NCI-H2107 (cell line): ENCODE data around the gene EXOC4.
"Not testable (repeated sequence)": the region's sequence is repeated elsewhere in the genome, so short reads cannot be mapped to it uniquely, and the experiment has no call there.

ENCODE experiments used
- DNase-seq: peaks from one replicate; lab custom pipeline; 2025; lab: John Stamatoyannopoulos, UW

Gene EXOC4

DNA sequence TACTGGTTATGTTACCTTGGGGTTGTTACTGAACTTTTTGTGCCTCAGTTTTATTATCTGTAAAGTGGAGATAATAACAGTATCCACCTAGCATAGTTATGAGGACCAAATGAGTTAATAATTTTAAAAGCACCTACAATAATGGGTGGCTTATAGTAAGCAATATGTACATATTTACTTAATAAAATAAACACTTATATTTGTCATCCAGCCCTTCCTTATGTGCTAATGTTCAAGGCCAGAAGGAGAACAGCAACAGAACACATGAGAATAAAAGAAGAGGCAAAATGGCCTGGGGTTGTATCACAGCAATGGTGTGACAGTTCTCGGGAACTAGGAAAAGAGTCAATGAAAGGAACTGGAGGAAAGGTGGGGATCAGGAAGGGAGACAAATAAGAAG, 618.9 kb downstream of the EXOC4 start:
- no peak for DNase-seq

DNA sequence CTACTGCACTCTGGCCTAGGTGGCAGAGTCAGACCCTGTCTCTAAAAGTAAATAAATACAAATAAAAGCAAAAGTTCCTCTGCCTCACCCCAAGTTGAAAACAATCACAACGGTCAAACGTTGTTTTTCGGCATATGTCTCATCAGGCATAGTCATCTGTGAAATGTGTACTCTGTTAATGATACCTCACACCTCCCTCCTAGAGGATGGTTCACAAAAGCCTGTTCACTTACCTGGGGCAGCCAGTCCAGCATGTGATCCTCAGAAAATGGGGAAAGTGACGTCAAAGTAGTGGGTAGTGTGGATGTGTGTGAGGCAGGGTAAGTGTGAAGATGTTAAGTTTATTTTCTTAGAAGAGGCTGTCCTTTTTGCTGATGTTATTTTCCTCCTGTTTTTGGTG, 620.3 kb downstream of the EXOC4 start:
- DNase-seq = no peak

GRCh38 chr7:133873631-133874030, 620.8 kb downstream of the EXOC4 start:
- DNase-seq = no peak

DNA sequence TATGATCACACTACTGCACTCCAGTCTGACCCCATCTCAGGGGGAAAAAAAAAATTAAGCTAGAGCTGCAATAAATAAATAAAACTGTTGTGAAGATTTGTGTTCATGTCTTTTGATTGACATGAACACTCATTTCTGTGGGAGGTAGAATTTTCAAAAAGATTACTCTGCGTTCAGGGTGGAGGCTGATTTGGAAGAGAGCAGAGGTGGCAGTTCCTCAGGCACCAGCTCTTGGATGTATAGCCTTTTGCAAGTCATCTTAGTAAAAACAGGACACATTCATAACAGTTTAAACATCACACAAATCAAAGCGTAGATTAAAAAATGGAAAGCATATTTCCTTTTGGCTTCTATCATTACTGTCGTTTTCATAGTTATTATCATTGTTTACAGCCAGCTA, 630.7 kb downstream of the EXOC4 start:
- DNase-seq = no peak

DNA sequence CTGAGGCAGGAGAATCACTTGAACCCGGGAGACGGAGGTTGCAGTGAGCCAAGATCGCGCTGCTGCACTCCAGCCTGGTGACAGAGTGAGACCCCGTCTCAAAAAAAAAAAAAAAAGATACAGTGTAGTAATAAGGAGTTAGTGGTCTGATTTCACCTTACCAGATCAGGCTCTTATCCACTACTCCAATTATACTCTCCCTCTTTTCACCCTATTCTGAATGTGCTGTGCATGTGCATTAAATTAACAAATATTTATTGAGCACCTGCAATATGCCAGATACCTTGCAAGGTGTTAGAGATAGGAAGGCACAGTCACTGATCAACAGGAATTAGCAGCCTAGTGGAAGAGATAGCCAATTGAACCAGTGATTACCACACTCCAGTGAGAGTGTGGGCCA, 632.3 kb downstream of the EXOC4 start:
- DNase-seq = no peak

GRCh38 chr7:133886086-133886485, 633.2 kb downstream of the EXOC4 start:
- DNase-seq = no peak

DNA sequence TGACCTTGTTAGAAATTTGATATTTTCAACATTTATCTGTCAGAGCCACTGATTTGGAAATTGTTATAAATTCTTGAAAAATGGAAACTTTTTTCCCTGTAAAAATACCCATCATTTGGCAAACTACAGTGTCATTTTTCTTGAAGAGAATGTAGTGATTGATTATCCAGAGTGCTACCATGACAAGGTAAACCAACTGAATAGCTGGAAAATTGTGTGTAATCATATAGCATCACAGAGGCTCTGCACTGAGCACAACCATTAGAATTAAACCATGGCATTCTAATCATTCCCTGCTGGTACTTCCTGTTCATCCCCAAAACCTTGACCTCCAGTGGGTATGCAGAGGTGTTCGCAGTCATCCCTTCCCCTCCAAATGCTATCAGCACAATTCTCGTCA, 633.9 kb downstream of the EXOC4 start:
- DNase-seq = no peak

DNA sequence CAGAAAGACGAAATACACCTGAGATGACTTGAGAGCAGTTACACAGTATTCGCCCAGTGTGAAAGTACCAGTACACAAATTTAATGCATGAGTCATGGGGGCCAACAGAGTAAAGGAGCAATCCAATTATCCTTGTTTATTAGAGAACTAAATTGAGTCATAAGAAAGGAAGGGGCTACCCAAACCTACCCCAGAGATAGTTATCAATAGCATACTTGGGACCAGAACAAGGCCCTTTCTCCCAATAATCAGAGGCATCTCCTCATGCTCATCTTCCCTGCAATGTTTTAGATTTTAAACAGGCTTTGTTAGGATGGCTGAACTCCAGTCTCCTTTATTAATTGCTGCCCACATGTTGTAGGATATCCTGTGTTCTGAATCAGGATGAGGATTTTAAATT, 634.6 kb downstream of the EXOC4 start:
- no peak for DNase-seq

DNA sequence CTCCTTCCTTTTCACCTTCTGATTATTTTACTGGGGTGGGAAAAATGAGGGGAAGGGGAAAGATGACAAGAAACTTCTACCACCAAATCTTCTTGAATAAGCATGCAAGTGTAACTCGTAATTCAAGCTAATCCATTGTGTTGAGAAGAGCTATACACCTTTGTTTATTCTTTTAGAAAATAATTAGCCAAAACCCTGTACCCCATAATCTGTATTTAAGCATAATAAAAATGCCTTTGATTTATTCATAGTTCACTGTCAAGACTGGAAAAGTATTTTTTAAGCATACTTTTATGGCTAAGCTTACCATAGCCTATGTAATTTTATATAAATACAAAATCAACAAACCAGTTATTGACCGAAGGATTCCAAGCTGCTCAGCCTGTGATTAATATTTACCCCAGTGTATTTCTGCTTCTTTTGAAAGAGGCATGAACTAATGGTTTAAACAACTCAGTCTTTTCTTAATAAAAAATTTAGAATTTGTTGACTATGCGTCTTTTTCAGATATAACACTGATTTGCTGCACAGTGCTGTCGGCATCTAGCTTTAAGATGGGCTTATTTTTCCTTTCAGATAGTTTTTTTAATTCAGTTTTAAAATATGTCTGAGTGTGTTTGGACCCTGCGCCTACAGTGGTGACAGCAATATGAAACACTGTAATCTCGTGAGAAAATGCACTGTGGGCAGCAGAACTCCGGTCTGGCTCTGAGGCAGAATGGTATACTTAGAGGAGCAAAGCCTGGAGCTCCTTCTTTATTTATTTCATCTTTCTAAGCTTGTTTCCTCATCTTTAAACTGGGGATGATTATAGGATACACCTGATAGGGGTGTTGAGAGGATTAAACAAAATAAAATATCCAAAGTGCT, 635.4 kb downstream of the EXOC4 start:
- no peak for DNase-seq

GRCh38 chr7:133904776-133905175, 651.9 kb downstream of the EXOC4 start:
- no peak for DNase-seq

DNA sequence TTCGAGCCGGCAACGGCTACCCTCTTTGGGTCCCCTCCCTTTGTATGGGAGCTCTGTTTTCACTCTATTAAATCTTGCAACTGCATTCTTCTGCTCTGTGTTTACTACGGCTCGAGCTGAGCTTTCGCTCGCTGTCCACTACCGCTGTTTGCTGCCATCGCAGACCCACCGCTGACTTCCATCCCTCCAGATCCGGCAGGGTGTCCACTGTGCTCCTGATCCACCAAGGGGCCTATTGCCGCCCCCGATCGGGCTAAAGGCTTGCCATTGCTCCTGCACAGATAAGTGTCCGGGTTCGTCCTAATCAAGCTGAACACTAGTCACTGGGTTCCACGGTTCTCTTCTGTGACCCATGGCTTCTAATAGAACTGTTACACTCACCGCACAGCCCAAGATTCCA, 653.7 kb downstream of the EXOC4 start:
- DNase-seq = not testable (repeated sequence)

DNA sequence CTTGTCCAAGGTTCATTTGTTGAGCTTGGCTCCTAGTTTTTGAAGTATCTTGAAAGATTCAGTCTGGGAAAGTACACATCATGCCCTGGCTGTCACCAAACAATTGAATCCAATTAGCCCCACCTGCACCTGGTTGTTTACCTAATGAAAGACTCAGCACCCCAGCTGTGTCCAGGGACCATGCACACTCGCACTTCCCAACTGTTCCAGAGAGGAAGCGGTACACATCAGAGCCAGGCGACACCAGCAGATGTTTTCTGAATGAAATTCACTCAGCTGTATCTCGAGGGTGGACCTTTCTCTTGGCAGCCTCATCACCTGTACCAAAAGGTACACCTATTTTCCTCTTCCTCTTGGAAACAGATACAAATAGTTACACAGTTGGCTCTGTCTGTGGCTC, 657.9 kb downstream of the EXOC4 start:
- DNase-seq = peak; percentile 31

- no peak for DNase-seq
Observed at GRCh38 chr7:133911724-133912123, 658.8 kb downstream of the EXOC4 start.

DNA sequence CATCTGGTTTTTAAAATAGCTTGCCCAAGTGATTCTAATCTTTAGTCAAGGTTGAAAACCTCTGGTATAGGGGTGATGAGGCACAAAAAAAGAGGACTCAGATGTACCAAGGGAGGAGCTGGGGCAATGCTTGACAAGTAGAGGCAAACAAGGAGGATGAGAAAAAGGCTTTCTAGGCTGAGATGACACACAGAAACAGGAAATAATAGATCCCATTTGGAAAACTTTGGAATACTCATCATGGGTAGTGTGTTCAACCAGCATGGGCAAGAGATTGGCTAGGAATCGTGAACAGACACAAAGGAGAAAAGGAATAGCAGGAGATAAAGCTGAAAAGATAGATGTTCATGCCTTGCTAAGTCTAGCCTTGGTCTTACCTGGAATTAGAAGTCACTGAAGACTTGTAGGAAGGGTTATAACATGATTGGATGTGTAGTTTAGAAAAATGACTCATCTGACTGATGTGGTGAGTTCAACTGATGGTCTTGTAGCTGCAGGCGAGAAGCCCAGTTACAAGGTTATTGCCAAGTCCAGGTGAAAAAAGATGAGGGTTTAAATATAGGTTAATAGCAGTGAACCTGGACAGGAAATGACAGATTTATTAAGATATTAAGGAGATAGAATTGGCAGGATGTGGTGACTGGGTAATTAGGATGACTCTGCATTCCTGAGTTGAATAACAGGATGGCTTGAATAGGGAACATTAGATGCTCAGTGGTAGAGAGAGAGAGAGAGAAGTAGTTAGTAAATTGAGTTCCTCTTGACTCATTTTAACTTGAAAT, 660.2 kb downstream of the EXOC4 start:
- no peak for DNase-seq

GRCh38 chr7:133916621-133917020, 663.7 kb downstream of the EXOC4 start:
- no peak for DNase-seq

GRCh38 chr7:133919810-133920209, 666.9 kb downstream of the EXOC4 start:
- DNase-seq = no peak

DNA sequence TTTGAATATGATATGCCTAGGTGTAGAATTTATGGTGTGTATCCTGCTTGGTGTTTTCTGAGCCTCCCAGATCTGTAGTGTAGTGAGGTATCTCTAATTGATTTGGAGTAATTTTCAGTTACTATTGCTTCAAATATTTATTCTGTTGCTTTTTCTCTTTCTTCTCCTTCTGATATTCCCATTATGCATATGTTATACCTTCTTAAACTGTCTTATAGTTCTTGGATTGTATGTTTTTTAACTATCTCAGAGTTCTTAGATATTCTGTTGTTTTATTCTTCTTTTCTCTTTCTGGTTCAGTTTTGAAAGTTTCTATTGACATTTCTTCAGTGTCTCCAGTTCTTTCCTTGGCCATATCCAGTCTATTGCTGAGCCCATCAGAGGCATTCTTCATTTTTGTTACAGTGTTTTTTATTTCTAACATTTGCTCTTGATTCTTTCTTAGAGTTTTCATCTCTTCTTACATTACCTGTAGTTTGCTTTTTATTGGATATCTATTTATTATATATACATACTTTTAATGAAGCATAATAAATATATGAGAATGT, 668.8 kb downstream of the EXOC4 start:
- no peak for DNase-seq

DNA sequence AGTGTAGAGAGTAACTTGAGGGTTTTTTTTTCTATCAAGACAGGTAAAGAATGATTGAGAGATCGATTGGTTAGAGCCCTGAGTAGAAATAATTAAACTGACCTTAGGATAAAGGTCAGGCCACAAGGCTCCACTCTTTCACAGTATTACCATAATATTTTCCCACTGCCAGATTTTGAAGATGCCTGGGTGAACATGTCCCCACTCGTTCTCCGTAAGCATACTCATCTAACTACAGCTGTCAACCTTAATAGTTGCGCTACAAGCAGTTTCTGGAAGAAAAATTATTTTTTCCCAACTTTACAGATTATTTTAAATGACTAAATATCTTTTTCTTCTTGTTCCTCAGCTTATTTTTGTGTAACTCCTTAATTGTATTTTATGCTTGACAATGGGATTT, 671.1 kb downstream of the EXOC4 start:
- DNase-seq = no peak

- no peak for DNase-seq
Observed at GRCh38 chr7:133931053-133931452, 678.2 kb downstream of the EXOC4 start.

DNA sequence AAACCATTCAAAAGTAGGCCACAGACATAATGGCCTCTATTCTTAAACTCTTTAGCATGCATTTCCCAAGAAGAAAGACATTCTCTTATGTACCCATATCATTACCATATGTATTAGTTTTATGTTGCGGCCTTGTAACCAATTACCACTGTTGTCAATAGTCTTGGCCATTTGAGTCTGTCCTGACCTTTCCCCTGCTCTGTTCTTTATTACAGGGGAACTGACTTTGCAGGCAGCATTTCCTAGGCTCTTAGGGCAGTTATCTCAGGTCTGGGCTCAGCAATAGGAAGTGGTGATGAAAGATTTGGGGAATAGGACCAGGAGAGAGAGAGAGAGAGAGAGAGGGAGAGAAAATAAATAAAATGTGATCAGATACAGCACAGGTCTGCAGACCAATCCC, 679.7 kb downstream of the EXOC4 start:
- DNase-seq = no peak

DNA sequence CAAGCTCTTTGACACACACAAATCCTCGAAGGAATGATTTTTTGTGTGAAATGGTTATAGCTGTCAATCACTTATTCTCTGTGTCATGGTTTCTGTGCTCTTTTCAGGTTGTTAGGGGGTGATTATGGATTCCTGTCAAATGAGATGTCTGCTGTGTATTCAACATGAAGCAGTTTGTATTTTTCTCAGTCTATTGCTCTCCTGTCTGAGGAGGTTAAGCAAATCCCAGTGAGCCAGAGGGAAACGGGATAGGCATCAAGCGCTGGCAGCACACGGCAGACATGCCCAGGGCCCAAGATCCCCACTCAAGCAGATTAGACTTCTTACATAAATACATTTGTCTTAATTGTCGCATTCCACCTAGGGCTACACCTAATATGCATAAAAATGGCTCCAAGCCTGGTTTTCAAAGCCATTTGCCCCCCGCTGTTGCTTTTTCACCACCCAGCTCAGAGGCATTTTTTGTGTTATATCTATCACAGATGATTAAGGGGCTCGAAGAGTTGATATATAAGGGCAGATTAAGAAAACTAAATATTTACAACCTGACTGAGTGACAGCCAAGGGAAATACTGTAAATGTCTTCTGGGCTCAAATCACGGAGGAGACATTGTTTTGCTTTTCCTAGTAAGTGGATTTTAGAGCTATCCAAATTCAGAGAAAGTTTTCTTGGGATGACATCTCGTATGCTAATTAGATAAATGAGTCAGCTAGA, 681.5 kb downstream of the EXOC4 start:
- no peak for DNase-seq

- DNase-seq = no peak
Observed at GRCh38 chr7:133934977-133935330, 682.1 kb downstream of the EXOC4 start.

GRCh38 chr7:133936074-133936473, 683.2 kb downstream of the EXOC4 start:
- DNase-seq = no peak
